Stomach (tissue), 4 donors: ENCODE measurements around the gene PRMT1.
"Not testable (repeated sequence)": the region's sequence is repeated elsewhere in the genome, so short reads cannot be mapped to it uniquely, and the experiment has no call there.

Experiments used
- POLR2A ChIP-seq, 4 donors: fragments of 450-650 bp; IDR thresholded peaks; one replicate each; pipeline ENCODE4 v1.6.1; 2016; ENCODE audit warnings: antibody characterized with exemption in 4 of 4, control low read depth in 2 of 4, mild to moderate bottlenecking in 1 of 4, moderate library complexity in 1 of 4
- POLR2AphosphoS5 ChIP-seq, 3 donors: sonication (generic); formaldehyde crosslinking; IDR thresholded peaks; one replicate each; pipeline ENCODE4 v1.6.1; 2016; ENCODE audit warnings: antibody characterized with exemption in 3 of 3
- TF ChIP-seq, protein P1 (sequence below), 7 experiments: fragments of 450-650 bp in 4 of 7; fragments of 200-600 bp in 3 of 7; sonication (generic) in 3 of 7; IDR thresholded peaks; one replicate each; pipeline ENCODE4 v1.5.1; 2016 to 2019; ENCODE audit warnings: antibody characterized with exemption in 7 of 7, control low read depth in 2 of 7, mild to moderate bottlenecking in 1 of 7

DNA sequence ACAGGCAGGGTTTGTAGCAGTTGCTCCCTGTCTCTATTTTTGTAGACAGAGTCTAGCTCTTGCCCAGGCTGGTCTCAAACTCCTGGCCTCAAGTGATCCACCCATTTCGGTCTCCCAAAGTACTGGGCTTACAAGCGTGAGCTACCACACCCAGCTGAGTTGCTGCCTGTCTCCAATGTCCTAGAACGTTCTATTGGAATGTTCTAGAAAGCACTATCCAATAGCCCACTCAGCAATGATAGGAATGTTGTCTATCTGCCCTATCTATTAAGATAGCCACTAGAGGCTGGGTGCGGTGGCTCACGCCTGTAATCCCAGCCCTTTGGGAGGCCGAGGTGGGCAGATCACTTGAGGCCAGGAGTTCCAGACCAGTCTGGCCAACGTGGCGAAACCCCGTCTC is 43.8 kb upstream of the PRMT1 start:
- TF ChIP-seq, protein P1, sequence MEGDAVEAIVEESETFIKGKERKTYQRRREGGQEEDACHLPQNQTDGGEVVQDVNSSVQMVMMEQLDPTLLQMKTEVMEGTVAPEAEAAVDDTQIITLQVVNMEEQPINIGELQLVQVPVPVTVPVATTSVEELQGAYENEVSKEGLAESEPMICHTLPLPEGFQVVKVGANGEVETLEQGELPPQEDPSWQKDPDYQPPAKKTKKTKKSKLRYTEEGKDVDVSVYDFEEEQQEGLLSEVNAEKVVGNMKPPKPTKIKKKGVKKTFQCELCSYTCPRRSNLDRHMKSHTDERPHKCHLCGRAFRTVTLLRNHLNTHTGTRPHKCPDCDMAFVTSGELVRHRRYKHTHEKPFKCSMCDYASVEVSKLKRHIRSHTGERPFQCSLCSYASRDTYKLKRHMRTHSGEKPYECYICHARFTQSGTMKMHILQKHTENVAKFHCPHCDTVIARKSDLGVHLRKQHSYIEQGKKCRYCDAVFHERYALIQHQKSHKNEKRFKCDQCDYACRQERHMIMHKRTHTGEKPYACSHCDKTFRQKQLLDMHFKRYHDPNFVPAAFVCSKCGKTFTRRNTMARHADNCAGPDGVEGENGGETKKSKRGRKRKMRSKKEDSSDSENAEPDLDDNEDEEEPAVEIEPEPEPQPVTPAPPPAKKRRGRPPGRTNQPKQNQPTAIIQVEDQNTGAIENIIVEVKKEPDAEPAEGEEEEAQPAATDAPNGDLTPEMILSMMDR (IDR thresholded peaks at IDR 0.05), result not testable (repeated sequence)
- not testable (repeated sequence) for TF ChIP-seq POLR2AphosphoS5, POLR2A (IDR thresholded peaks at IDR 0.05)
